Lung (tissue), 12 donors: Measurements from ENCODE around the gene SIGLEC8. TPM values are rescaled to one million over a fixed set of nuclear protein-coding genes. Genes with fewer than 3 reads are reported as not detected.

Experiments used
- ATAC-seq: fragments of 200-7000 bp; cut with Tn5 transposase; one replicate; pipeline ENCODE4 v1.9.1; 2020; ENCODE audit warnings: moderate number of reproducible peaks; ENCODE audit not compliant: insufficient read depth, low FRiP score
- DNase-seq, 3 donors: peaks; one replicate each; pipeline ENCODE4 v3.0.0-alpha.2; 2013 to 2017
- H3K27ac ChIP-seq, 2 donors: one replicate each; pipeline ENCODE4 v1.5.1; 2013; ENCODE audit warnings: mild to moderate bottlenecking in 2 of 2, moderate library complexity in 2 of 2, control low read depth in 1 of 2, inconsistent platforms in 1 of 2, low read depth in 1 of 2, low read length in 1 of 2
- H3K27me3 ChIP-seq, 3 donors: one replicate each; pipeline ENCODE4 v1.5.1; 2013; ENCODE audit warnings: low read length in 2 of 3; ENCODE audit not compliant: control insufficient read depth in 3 of 3, insufficient read depth in 3 of 3
- H3K36me3 ChIP-seq, 4 donors: one replicate each; pipeline ENCODE4 v1.5.1; 2013; ENCODE audit warnings: low read length in 4 of 4, mild to moderate bottlenecking in 1 of 4, moderate library complexity in 1 of 4; ENCODE audit not compliant: control insufficient read depth in 4 of 4, insufficient read depth in 4 of 4
- H3K4me1 ChIP-seq, 5 donors: one replicate each; pipeline ENCODE4 v1.5.1; 2013; ENCODE audit warnings: low read length in 5 of 5, mild to moderate bottlenecking in 2 of 5, moderate library complexity in 1 of 5; ENCODE audit not compliant: control insufficient read depth in 5 of 5, insufficient read depth in 5 of 5
- H3K4me3 ChIP-seq: one replicate; pipeline ENCODE4 v1.5.1; 2013; ENCODE audit warnings: mild to moderate bottlenecking, control low read depth, moderate library complexity
- H3K9ac ChIP-seq, 2 donors: one replicate each; pipeline ENCODE4 v1.5.1; 2013; ENCODE audit warnings: low read length in 2 of 2, control low read depth in 1 of 2; ENCODE audit not compliant: insufficient read depth in 1 of 2
- H3K9me3 ChIP-seq, 4 donors: one replicate each; pipeline ENCODE4 v1.5.1; 2013; ENCODE audit warnings: low read length in 3 of 4, mild to moderate bottlenecking in 1 of 4, moderate library complexity in 1 of 4; ENCODE audit not compliant: control insufficient read depth in 4 of 4, insufficient read depth in 3 of 4
- CTCF ChIP-seq: IDR thresholded peaks from 2 replicates; pipeline ENCODE4 v1.5.1; 2012; ENCODE audit warnings: mild to moderate bottlenecking; ENCODE audit errors: control extremely low read depth, extremely low read depth
- WGBS, 2 donors: extraction: QIAGEN DNeasy Blood & Tissue Kit; methylation state at CpG; one replicate each; pipeline ENCODE4 v1.1.7; 2013; 5-methylcytosine and 5-hydroxymethylcytosine counted together
- polyA plus RNA-seq, 2 donors: library from polyadenylated mRNA; stranded (reverse); fragments of 200-250 nt; gene quantifications; one replicate each; pipeline ENCODE4 v1.2.1, GENCODE V29; 2013
- total RNA-seq, 2 donors: library from RNA; depleted of rRNA in 1 of 2; stranded (reverse); fragments of >200 nt in 1 of 2; gene quantifications; one replicate each; pipeline ENCODE4 v1.2.1, GENCODE V29; 2014 to 2021
- donor health status: control.
- donor health status: control.
- donor health status: Bipolar disorder and iron deficiency.
- donor health status: healthy.
- donor health status: DM: yes; HTN: yes; CAD: no.

SIGLEC8 gene
- total and polyA plus RNA-seq, 4 donors, result 0.22 to 0.77 (median 0.31) TPM

DNA sequence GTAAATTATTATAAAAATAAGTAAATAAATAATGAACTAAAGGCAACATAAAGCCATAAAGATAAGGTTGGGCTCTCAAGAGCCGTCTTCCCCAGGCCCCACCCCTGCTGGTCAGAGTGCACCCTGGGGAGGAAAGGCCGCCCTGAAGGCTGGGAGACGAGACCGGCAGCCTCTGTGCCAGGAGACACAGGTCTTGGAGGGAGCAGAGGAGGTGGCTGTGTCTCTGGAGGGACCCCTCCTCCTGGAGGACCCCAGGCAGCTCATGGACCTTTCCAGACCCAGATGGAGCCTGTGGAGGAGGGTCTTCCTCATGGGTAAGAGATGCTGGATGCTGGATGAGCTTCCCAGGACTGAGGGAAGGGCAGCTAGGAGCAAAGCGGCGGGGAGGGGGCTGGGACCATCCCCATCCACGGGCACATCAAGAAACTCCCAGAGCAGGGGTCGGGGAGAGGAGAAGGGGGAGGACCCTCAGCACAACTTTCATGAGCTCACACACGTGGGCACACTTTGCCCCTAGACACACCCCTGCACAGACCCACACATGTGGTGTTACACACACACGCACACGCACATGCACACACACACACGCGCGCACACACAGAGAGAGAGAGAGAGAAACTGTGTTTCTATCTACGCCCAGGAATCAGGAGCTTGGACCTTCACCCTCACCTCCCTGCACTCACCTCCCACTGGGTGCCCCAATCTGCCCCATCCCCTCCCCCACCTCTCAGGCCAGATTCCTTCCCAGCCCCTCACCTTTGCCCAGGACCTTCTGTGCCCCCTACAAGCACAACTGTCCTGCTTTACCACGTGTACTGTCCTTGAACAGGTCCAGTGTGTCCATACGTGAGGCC is 20.4 kb upstream of the SIGLEC8 start, which contains the start of gene CEACAM18:
TSS of gene CEACAM18 (plus strand) at position 159 of the 854 bp plus-strand sequence.
- ATAC-seq (no peak), DNase-seq (no peak)
- H3K9me3 ChIP-seq, result peaks cover 0 to 6% (median 0%) of the 10 kb centered on the region in 4 donors
- no peak within 1 kb of the TSS for H3K9ac ChIP-seq
- H3K4me1 ChIP-seq, result no peaks in the 10 kb centered on the region
- H3K4me3 ChIP-seq, result no peak within 1 kb of the TSS
- H3K27ac ChIP-seq, result no peak within 1 kb of the TSS
- no peak for TF ChIP-seq CTCF
- 61 to 72% methylated on average over 15 to 17 of the region's 17 CpGs for WGBS, 2 donors
- H3K36me3 ChIP-seq, result no peaks in the 10 kb centered on the region
- peaks cover 0 to 1% (median 0%) of the 10 kb centered on the region in 3 donors for H3K27me3 ChIP-seq

- no peak for ATAC-seq
- 57 to 66% methylated on average over 5 of the region's 5 CpGs for WGBS, 2 donors
- Histone ChIP-seq H3K36me3 (no peaks in the 10 kb centered on the region), H3K4me1 (no peaks in the 10 kb centered on the region), H3K9me3 (peaks cover 0 to 4% (median 0%) of the 10 kb centered on the region in 4 donors), H3K9ac (no peak overlapping the region), H3K27me3 (peaks cover 0 to 2% (median 0%) of the 10 kb centered on the region in 3 donors), H3K27ac (no peak overlapping the region), H3K4me3 (no peak overlapping the region)
- TF ChIP-seq CTCF, result no peak
- DNase-seq, result no peak
These were observed 19.1 kb upstream of the SIGLEC8 start for GRCh38 chr19:51477344-51477743.

- no peak overlapping the region for H3K9ac ChIP-seq
- TF ChIP-seq CTCF, result no peak
- WGBS, 2 donors, result 74 to 90% methylated on average over 3 of the region's 3 CpGs
- H3K9me3 ChIP-seq, result peaks cover 0 to 2% (median 0%) of the 10 kb centered on the region in 4 donors
- DNase-seq (no peak), ATAC-seq (no peak)
- no peaks in the 10 kb centered on the region for H3K4me1 ChIP-seq
- H3K4me3 ChIP-seq, result no peak overlapping the region
- H3K36me3 ChIP-seq, result no peaks in the 10 kb centered on the region
- peaks cover 0 to 2% (median 0%) of the 10 kb centered on the region in 3 donors for H3K27me3 ChIP-seq
- H3K27ac ChIP-seq, result no peak overlapping the region
These were observed 17.9 kb upstream of the SIGLEC8 start for GRCh38 chr19:51476164-51476563.
